ENCODE data around the gene SSH2. TPM values are rescaled to one million over a fixed set of nuclear protein-coding genes. Genes with fewer than 3 reads are reported as not detected.

Gene SSH2
- total and polyA plus RNA-seq, 2 experiments from 2014 or later, result 9.9 to 12.7 TPM

DNA sequence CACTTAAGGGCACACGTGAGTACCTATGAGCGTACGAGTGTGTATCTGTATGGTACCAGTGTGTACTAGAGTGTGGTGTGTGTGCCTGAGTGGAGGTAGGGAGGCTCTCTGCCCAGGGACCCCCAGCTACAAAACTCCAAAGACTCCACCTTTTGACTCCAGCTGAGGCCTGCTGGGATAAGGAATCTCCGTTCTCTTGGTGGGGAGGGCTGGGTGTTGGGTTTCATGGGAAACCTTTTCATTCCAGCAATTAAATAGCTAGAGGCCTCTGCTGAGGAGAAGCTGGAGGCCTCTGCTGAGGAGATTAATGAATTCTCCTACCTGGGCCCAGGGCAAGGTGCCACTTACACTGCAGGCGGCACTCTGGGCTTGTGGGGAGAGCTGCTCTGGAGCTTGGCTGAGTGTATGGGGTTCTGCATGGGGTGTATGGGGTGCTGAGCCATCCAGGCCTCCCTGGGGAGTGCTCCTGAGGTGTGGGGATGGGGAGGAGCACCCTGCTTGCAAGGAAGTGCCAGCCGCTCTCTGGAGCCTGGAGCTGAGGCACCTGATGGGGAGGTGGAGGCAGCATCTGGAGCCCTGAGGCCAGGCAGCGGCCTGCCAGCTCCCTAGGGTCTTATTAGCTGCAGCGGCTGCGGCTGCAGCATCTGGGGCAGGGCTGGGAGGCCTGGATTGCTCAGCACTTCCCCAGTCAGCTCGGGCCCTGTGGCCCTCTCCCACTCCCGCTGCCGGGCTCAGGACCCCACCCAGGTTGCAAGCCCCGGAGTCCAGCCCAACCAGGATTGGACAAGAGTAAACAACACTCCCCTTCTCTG lies 332.5 kb downstream of the SSH2 start:
- Histone ChIP-seq H3K27ac (peak overlapping the region; percentile 11), H3K4me3 (no peak overlapping the region), H3K36me3 (replicated peaks; ENCODE audit: insufficient read depth, low read depth) (no peaks in the 10 kb centered on the region), H2AFZ (no peak overlapping the region), H3K4me1 (ENCODE audit: insufficient read depth) (peaks cover 19% of the 10 kb centered on the region), H3K9me2 (replicated peaks; ENCODE audit: insufficient read depth) (no peaks in the 10 kb centered on the region), H3K27me3 (no peaks in the 10 kb centered on the region), H4K20me1 (ENCODE audit: insufficient read depth, poor library complexity, severe bottlenecking) (no peaks in the 10 kb centered on the region), H3K79me2 (peaks cover 7% of the 10 kb centered on the region), H3K9me3 (ENCODE audit: low read depth) (no peaks in the 10 kb centered on the region), H3K4me2 (peak overlapping the region; percentile 46)
- TF ChIP-seq CTCF (IDR thresholded peaks at IDR 0.05; ENCODE audit: poor library complexity) (no peak), EZH2 (IDR thresholded peaks at IDR 0.05; ENCODE audit: borderline replicate concordance) (no peak)
- 46% methylated on average over 13 of the region's 13 CpGs for WGBS (ENCODE audit: low lambda C conversion rate, missing lambda C conversion rate)
- DNase-seq (ENCODE audit: low spot score), result no peak

- 68% methylated on average over 8 of the region's 9 CpGs for WGBS (ENCODE audit: low lambda C conversion rate, missing lambda C conversion rate)
- no peak overlapping the region for H2AFZ ChIP-seq
- H3K9me3 ChIP-seq (ENCODE audit: low read depth), result no peaks in the 10 kb centered on the region
- no peak for TF ChIP-seq EZH2 (IDR thresholded peaks at IDR 0.05; ENCODE audit: borderline replicate concordance)
- TF ChIP-seq EZH2phosphoT487 (IDR thresholded peaks at IDR 0.05; ENCODE audit: low read depth, severe bottlenecking, unreplicated experiment), result no peak
- TF ChIP-seq CTCF (IDR thresholded peaks at IDR 0.05; ENCODE audit: poor library complexity), result no peak
- H4K20me1 ChIP-seq (ENCODE audit: insufficient read depth, poor library complexity, severe bottlenecking), result no peaks in the 10 kb centered on the region
- H3K4me3 ChIP-seq, result no peak overlapping the region
- no peaks in the 10 kb centered on the region for H3K27me3 ChIP-seq
- H3K79me2 ChIP-seq, result peaks cover 7% of the 10 kb centered on the region
- no peaks in the 10 kb centered on the region for H3K36me3 ChIP-seq (replicated peaks; ENCODE audit: insufficient read depth, low read depth)
- no peak overlapping the region for H3K4me2 ChIP-seq
- DNase-seq (ENCODE audit: low spot score), result no peak
- H3K27ac ChIP-seq, result no peak overlapping the region
- H3K4me1 ChIP-seq (ENCODE audit: insufficient read depth), result peaks cover 25% of the 10 kb centered on the region
- H3K9me2 ChIP-seq (replicated peaks; ENCODE audit: insufficient read depth), result no peaks in the 10 kb centered on the region
Observed at GRCh38 chr17:29596811-29597210, 333.2 kb downstream of the SSH2 start.

DNA sequence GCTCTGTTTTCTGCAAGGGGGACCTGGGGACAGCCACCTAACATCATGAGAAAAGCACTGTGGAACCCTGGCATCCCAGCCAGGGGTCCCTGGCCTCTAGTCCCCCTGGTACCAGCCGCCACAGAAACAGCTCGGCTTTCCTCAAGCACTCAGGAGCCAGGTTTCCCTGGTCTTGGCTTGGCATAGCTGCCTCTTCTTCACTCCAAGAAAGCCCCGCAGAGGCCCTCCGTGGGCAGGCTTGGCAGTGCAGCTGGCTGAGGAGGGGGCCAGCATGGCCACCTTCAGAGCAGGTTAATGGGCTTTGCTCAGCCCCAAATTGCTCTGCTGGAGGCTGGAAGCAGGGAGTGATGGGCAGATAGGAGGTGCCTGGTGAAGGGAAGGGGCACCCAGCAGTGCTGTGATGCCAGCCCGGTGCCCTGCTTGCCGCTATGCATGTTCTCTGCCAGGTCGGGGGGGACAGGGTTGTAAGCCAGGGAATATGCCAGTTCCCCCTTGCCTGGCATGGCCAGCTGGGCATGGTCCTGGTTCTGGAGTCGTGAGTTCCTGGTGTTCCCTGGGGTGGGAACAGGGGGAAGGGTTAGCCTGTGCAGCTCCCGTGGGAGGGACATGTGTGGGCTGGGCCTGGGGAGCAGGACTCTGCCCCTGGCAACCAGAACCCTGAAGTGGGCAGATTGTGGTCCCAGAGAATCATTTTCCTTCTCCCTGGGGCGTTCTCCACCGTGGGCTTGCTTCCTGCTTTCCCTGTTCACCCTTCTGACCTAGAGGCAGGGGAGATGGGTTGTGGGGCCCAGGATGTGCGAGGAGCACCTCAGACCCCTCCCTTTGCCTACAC lies 333.9 kb downstream of the SSH2 start:
- Histone ChIP-seq H3K79me2 (peaks cover 7% of the 10 kb centered on the region), H3K27me3 (no peaks in the 10 kb centered on the region), H3K27ac (no peak overlapping the region), H3K9me3 (ENCODE audit: low read depth) (no peaks in the 10 kb centered on the region), H3K36me3 (replicated peaks; ENCODE audit: insufficient read depth, low read depth) (no peaks in the 10 kb centered on the region), H3K4me3 (no peak overlapping the region), H3K9me2 (replicated peaks; ENCODE audit: insufficient read depth) (no peaks in the 10 kb centered on the region), H2AFZ (no peak overlapping the region), H4K20me1 (ENCODE audit: insufficient read depth, poor library complexity, severe bottlenecking) (no peaks in the 10 kb centered on the region), H3K4me1 (ENCODE audit: insufficient read depth) (peaks cover 29% of the 10 kb centered on the region), H3K4me2 (no peak overlapping the region)
- TF ChIP-seq CTCF (IDR thresholded peaks at IDR 0.05; ENCODE audit: poor library complexity) (no peak), EZH2 (IDR thresholded peaks at IDR 0.05; ENCODE audit: borderline replicate concordance) (no peak), EZH2phosphoT487 (IDR thresholded peaks at IDR 0.05; ENCODE audit: low read depth, severe bottlenecking, unreplicated experiment) (no peak)
- DNase-seq (ENCODE audit: low spot score), result no peak
- WGBS (ENCODE audit: low lambda C conversion rate, missing lambda C conversion rate), result 80% methylated on average over 12 of the region's 12 CpGs
